AG10803 (cell line): ENCODE measurements around the gene ERC1.

ENCODE experiments used
- DNase-seq: peaks from one replicate; pipeline ENCODE4 v3.0.0; 2010; ENCODE audit warnings: low read depth
- H3K4me3 ChIP-seq: 2 replicates; pipeline ENCODE4 v1.5.1; 2011; ENCODE audit warnings: mild to moderate bottlenecking, low read length, control low read depth
- TF ChIP-seq, protein P1 (sequence below): conservative IDR thresholded peaks from 2 replicates; pipeline ENCODE4 v1.5.1; 2011; ENCODE audit warnings: mild to moderate bottlenecking, low read length, control low read depth, inconsistent platforms

The ERC1 gene

DNA sequence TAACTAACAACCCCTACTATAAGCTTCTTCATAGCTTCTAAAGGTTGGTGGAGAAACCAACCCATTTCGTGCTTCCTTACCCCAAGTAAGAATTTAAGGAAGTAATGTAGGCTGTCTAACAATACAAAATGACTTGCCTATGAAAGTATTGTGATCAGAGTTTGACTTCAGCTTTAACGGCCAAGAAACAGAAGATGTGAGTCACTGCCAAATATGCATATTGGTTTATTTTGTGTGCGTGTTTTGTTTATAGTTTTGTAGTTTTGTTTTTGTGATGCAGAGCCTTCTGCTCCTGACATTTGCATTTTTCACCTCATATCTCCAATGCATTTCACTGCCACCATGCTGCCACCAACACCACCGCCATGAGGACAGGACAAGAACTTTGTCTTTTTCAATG lies 457.3 kb downstream of the ERC1 start:
- TF ChIP-seq, protein P1, sequence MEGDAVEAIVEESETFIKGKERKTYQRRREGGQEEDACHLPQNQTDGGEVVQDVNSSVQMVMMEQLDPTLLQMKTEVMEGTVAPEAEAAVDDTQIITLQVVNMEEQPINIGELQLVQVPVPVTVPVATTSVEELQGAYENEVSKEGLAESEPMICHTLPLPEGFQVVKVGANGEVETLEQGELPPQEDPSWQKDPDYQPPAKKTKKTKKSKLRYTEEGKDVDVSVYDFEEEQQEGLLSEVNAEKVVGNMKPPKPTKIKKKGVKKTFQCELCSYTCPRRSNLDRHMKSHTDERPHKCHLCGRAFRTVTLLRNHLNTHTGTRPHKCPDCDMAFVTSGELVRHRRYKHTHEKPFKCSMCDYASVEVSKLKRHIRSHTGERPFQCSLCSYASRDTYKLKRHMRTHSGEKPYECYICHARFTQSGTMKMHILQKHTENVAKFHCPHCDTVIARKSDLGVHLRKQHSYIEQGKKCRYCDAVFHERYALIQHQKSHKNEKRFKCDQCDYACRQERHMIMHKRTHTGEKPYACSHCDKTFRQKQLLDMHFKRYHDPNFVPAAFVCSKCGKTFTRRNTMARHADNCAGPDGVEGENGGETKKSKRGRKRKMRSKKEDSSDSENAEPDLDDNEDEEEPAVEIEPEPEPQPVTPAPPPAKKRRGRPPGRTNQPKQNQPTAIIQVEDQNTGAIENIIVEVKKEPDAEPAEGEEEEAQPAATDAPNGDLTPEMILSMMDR: no peak
- DNase-seq: no peak
- no peak overlapping the region for H3K4me3 ChIP-seq

DNA sequence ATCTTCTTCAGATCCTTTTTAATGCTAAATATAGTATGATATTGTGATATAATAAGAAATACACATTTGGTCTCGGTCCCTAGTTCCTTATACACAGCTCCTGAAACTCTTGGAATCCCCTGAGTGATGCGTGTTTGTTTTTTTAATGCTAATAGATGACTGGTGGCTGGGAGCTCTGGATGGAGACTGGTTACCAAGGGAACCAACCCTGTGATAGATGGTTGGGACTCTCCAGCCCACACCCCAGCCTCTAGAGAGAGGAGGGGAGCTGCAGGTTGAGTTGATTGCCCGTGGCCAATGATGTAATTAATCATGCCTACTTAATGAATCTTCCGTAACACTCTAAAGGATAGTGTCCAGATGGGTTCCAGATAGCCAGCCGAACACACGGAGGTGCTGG lies 462.8 kb downstream of the ERC1 start:
- DNase-seq: no peak
- TF ChIP-seq, protein P1: no peak
- no peak overlapping the region for H3K4me3 ChIP-seq

DNA sequence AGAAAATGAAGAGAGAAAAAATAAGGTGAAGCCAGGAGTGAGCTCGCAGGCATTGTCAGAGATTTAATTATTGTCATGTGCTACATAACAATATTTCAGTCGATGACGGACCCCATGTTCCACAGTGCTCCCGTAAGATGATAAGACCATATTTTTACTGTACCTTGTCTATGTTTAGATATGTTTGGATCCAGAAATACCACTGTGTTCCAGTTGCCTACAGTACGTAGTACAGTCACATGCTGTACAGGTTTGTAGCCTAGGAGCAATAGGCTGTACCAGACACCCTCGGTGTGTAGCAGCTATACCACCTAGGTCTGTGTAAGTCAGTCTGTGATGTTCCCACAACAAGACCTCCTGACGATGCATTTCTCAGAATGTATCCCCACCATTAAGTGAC lies 465.9 kb downstream of the ERC1 start:
- TF ChIP-seq, protein P1: no peak
- no peak for DNase-seq

DNA sequence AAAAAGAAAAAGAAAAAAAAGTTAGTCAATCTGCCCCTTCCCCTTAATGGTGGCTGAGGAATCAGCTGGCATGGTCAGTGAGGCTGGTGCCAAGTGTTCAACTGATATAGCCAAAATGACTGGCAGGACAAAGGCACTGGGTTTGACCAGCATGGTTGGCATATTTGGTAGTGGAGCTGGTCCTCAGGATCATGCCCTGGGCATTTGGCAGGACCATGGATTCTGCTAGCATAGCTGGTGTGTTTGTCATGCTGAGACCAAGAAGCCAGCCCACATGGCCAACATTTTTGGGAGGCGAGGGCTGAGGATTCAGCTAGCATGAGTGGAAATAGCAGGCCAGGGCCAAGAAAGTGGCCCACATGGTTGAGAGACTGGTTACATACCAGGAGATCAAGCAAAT lies 466.9 kb downstream of the ERC1 start:
- peak; percentile 97 for DNase-seq
- TF ChIP-seq, protein P1: no peak

More for the DNA sequence above, 465.9 kb downstream of the ERC1 start:
- no peak overlapping the region for H3K4me3 ChIP-seq

DNA sequence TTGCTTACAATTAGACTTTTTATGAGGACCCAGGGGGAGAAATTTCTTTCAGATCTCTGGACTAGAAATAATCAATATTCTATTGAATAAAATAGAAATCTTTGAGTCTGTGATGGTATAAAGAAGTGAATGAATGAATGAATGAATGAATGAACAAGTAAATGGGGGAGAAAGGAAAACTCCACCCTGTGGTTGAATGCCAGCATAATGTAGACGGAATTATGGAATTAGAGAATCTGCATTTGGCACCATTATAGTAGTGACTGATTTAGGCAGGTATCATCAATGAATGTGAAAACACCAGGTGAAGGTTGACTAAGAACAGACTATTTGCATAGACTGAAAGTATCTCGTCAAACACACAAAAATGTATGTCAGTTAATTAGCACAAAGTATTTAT lies 468.3 kb downstream of the ERC1 start:
- TF ChIP-seq, protein P1: no peak
- no peak for DNase-seq
- H3K4me3 ChIP-seq: no peak overlapping the region

More for the DNA sequence above, 466.9 kb downstream of the ERC1 start:
- no peak overlapping the region for H3K4me3 ChIP-seq

DNA sequence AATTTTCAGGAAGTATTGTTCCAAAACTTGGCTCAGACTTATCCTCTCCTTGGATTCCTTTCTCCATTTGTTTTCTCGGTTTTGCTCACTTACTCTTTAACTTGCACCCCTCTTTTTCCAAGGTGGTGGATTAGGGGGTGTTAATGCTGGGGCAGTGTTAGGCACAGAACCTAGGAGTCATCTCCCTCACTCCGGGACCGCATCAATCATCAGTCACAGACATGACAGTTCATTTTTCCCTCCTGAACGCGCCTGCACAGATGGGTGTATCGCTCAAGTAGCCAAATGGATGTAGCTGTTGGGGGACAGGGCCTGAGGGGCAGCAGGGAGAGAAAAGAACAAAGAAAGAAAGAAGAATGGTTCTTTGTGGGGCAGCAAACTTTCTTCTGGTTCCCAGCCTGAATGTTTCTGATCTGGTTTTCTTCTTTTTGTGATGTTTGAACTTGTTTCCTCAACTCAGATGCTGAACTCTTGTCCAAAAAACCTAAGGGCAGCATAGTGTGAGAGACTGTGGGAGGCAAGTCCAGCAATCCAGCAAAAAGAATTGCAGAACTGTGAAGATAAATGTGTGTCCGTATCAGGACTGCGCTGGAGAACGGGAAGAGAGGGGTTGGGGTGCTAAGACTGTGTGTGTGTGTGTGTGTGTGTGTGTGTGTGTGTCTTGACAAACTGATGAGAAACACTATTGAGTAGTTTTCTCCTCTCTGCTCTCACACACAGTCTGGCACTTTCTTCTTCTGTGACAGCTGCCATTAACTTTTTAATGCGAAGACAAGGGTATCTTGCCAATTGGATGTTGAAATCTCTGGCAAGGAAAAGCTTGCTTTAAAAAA lies 472.3 kb downstream of the ERC1 start:
- no peak overlapping the region for H3K4me3 ChIP-seq
- DNase-seq: peak; percentile 30
- TF ChIP-seq, protein P1: no peak

DNA sequence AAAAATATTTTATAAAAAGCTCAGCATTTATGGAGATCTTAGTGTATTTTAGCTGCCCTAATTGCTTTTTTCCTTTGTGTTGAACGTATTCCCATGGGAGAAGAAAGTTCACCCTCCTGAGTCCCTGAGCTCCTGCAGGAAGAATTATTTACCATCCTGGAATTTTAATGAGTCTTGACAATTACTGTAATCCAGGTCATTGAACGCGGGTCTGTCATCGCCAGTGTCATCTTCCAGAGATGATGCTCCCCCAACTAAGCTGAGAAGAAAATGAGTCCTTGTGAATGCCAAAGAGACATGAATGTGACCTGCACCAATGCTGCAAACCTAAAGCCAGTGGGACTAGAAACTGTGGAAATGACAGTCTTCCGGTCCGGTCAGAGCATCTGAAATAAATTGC lies 473.9 kb downstream of the ERC1 start:
- no peak overlapping the region for H3K4me3 ChIP-seq
- TF ChIP-seq, protein P1: no peak
- peak; percentile 48 for DNase-seq
